ENCODE data around the gene TEX2. TPM values are rescaled to one million over a fixed set of nuclear protein-coding genes. Genes with fewer than 3 reads are reported as not detected.

The TEX2 gene
- total RNA-seq, 1 experiment from 2014 or later, result 22.6 TPM

DNA sequence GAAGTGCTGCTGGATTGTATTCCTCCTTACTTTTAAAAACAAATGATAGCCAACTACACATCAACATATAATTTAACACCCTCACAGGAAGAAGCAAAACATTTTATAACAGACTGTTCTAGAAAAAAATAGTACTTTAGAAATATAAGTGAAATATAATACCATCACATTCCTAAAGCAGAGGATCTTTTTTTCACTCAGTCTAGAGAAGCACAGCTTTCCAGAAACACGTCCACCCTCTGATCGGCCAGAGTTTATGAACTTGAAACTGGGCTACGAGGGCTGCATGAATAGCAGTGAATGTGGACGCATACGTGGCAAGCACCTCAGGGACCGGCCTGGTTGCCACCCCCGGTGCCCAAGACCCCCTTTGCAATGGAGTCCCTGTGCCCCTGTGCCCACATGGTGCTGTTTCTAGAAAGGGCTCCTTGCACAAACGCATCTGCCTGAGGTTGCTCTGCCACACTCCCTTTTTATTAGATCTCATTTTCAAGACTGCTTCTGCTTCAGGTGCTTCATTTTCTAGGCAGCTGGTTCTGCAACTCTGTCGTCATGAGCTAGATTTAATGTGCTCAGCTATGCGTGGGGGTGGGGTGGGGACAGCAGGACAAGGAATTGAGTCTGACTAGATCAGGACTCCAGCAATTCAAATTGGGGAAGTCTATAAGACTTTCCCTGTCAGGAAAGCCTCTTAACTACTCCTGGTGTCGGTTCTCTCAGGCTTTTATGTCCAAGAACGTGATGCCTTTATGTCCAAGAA is 104.0 kb downstream of the TEX2 start:
- DNase-seq (ENCODE audit: low read depth), result no peak

DNA sequence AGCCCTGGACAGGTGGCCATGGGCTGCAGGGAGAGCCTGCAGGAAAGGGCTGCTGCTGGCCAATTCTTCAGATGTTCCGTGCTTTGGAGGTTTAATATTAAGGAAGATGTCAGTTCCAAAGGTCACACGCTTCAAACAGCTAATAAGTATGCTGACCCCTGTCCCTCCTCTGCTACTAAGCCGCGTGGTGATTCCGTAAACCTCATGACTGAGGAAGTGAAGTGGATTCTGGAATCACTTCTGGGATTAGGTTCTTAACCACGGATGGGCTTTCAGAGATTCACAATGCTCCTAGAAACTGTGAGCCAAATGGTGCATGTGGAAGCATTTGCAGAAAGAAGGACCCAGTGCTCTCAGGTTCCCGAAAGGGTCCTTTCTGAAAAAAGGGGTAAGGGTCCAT is 104.7 kb downstream of the TEX2 start:
- DNase-seq (ENCODE audit: low read depth), result no peak

- no peak for DNase-seq (ENCODE audit: low read depth)
Measured at GRCh38 chr17:64157669-64158180, 105.3 kb downstream of the TEX2 start.

GRCh38 chr17:64156670-64157069 is 106.4 kb downstream of the TEX2 start:
- no peak for DNase-seq (ENCODE audit: low read depth)

GRCh38 chr17:64155751-64156544 is 107.1 kb downstream of the TEX2 start:
- DNase-seq (ENCODE audit: low read depth), result no peak

DNA sequence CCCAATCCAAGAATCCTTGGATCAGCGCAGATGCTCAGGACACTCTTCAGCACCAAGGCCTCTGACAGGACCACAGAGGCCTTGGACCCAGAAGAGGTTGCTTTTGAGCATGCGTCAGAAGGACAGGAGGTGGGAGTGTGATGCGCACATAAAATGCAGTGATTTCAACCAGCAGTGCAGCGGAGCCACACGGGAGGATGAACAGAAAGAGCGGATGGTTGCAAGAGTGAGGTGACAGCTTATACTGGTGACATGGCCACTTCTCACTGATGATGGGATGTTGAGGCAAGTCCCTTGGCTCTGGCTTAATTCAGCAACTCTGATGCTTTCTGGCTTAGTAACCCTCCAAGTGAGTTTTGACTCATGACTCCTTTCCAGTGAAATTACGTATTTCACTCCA is 107.9 kb downstream of the TEX2 start:
- no peak for DNase-seq (ENCODE audit: low read depth)

DNA sequence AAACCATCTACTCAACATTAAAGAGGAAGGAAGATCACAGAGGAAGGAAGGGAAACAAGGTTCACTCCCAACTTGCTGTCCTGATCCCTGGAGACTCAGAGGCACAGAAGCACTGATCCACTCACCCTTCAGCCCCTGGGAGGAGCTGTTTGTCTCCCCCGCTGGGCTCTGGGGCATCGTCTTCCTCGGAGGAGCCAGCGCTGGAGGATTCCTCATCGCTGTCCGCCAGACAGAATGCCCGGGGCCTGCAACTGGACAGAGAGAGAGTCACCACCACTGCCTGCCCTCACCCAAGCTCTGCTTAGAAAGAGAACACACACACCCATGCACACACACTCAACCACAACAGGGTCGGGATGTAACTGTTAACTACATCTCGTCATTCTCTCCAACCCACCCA is 108.3 kb downstream of the TEX2 start:
- no peak for DNase-seq (ENCODE audit: low read depth)

DNA sequence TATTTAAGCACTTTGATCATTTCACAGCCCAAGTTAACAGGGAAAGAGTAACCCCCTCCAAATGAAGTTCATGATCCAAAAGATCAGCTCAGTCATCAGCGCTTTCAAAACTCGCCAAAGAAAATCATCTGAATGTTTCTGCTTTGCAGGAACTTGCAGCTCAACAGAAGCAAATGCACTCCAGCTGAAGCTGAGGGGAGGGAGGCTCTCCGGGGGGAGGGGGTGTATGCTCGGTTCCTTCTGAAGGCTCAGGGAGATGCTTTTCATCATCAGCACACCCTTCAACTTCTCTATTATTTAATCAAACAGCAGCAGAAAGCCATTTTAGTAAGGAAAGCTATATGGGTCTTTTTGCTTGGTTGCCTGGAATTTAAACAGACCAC is 108.8 kb downstream of the TEX2 start:
- no peak for DNase-seq (ENCODE audit: low read depth)

GRCh38 chr17:64153565-64154312 is 109.3 kb downstream of the TEX2 start:
- no peak for DNase-seq (ENCODE audit: low read depth)

- no peak for DNase-seq (ENCODE audit: low read depth)
Measured at GRCh38 chr17:64152428-64153125, 110.5 kb downstream of the TEX2 start.

GRCh38 chr17:64151016-64151368 is 112.1 kb downstream of the TEX2 start:
- no peak for DNase-seq (ENCODE audit: low read depth)

- no peak for DNase-seq (ENCODE audit: low read depth)
Measured at GRCh38 chr17:64150237-64151015, 112.6 kb downstream of the TEX2 start.

DNA sequence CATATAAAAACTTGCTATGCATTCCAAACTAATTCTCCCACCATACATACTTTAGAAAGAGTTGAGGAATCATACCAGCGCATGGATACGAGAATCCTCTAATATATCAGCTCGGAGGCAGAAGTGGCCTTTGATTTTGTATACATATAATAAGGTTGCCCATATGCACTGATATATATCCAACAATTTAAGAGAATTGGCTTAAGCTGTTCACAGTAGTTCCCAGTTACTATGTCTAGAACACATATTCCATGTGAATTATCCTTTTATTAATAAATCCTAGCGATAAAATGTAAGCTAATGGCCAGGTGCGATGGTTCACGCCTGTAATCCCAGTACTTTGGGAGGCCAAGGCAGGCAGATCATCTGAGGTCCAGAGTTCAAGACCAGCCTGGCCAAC is 113.9 kb downstream of the TEX2 start:
- DNase-seq (ENCODE audit: low read depth), result no peak

DNA sequence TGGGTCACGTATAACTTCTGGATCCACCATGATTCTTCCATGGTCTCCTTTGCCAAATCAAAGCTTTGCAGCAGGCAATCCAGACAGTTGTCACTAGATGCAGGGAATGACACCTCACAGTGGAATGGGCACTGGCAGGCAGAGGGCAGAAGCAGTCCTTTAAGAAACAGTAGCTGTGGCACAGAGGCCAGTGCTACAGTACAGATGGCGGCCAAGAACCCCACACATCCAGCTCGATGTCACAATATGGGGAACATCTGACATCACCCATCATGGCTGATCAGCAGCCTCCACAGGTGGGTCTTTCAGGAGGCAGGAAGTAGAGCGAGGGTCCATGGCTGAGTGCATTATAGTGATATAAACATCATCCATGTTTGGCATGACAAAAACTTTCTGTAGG is 114.4 kb downstream of the TEX2 start:
- peak; percentile 22 for DNase-seq (ENCODE audit: low read depth)

DNA sequence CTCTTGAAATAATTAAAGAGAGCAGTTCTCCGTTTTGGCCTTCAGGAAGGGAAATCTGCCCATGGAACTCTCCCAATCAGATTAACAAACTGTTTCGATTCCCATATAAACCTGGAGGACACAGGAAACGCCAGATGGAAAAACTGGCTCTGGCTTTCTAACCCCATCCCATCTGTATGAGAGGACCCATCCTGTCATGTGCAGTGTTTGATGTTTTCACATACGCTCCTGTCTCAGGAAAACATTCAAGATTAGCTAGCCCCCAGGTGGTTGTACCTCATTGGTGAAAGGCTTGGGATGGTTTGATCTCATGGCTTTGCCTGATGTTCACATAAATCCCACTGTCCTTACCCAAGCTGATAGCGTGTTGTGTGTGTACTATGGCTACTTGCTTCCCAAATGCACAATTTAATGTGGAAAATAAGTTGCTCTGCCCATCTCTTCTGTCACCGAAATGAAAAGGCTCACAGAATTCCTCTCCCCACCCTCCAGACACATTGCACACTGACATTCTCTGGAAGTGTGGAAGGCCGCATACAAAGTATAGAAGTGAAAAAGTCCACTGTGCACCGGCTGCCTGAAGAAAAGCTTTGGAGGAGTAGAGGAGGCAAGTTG is 114.9 kb downstream of the TEX2 start:
- no peak for DNase-seq (ENCODE audit: low read depth)

DNA sequence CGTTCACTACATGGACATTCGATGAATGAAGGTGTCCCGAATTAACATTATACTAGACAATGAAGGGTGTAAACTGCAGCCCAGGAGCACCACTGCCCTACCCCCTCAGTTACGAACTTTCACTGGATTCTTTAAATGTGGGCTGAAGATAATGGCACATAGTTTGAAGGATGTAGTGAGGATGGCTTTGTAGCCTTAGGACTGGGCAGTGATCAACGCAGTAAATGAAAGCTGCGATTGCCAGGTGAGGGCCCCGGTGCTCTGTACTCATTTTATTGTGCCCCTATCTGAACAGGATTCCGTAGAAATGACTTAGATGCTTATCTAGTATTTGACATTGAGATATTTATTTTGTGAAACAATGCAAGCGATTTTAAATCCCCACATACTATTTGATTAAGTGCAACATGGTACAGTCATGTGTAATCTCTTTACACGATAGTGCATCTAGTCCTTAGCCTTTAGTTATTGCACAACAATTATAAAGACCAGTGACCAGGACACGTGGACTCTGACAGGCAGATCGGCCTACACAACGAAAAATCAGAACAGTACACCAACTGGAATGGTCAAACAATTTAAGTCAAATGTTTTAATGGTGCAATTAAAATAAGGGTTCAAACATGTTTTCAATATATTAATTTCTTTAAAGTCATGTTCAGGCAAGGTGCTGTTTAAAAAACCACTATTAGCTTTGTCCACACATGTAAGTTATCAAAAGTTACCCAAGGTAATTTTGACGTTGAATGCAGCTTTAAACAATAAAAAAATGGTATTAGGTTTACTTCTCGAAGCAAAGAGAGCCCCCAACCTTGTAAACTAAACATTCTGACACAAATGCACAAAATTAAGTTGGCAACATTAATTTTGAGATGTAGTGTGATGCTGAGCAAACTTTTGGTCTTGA is 115.7 kb downstream of the TEX2 start:
- no peak for DNase-seq (ENCODE audit: low read depth)

DNA sequence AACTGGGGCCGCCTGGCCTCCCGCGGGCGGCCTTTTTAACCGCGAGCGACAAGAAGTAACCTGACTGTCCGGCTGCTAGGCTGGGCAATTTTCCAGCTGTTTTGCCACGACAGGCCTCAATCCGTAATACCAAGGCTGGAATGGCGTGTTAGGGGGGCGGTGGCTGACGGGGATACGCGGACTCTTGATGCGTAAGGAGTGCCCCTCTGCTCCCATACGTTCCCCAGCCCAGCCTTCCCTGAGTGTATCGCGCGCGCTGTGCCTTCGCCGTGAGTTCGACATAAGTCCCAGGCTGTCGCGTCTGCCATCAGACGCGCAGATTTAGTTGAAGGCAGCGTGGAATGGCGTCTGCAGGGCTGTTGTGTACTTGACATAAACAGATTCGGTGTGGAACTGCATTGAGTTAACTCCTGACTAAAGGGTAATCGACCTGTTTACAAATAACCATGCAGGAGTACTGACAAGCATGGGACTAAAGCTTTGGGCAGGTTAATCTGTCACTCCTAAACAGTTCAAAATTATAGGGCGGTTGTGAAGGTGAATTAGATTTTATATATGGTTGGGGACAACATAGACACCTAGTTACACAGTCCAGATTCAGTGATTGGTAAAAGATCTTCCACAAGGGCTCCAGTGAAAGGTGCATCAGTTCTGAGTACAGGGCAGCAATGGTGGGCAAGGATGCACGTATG is 116.5 kb downstream of the TEX2 start:
- DNase-seq (ENCODE audit: low read depth), result peak; percentile 53

- peak; percentile 98 for DNase-seq (ENCODE audit: low read depth)
Measured at GRCh38 chr17:64145751-64146417, 117.2 kb downstream of the TEX2 start.

All from M059J (cell line).